Fibroblast of pulmonary artery (primary cell): ENCODE data around the gene FAH.

Experiments
- DNase-seq: peaks from one replicate; pipeline ENCODE4 v3.0.0-alpha.2; 2010; ENCODE audit warnings: low read depth
- H3K4me3 ChIP-seq: replicated peaks from 2 replicates; pipeline ENCODE4 v1.5.1; 2011; ENCODE audit warnings: low read depth, mild to moderate bottlenecking, control low read depth, low read length, moderate library complexity
- CTCF ChIP-seq: IDR thresholded peaks from 2 replicates; pipeline ENCODE4 v1.5.1; 2011; ENCODE audit warnings: mild to moderate bottlenecking, control low read depth, low read length, inconsistent platforms; ENCODE audit errors: missing control alignments

The FAH gene

GRCh38 chr15:80162059-80162554, 9.3 kb downstream of the FAH start:
- no peak for TF ChIP-seq CTCF
- peak; percentile 72 for DNase-seq
- no peak overlapping the region for H3K4me3 ChIP-seq

GRCh38 chr15:80163217-80163616, 10.4 kb downstream of the FAH start:
- no peak for DNase-seq

GRCh38 chr15:80163897-80164296, 11.1 kb downstream of the FAH start:
- DNase-seq = no peak
- TF ChIP-seq CTCF = no peak
- no peak overlapping the region for H3K4me3 ChIP-seq

More at GRCh38 chr15:80163217-80163616, 10.4 kb downstream of the FAH start:
- TF ChIP-seq CTCF = no peak
- H3K4me3 ChIP-seq = no peak overlapping the region

GRCh38 chr15:80167936-80168335, 15.1 kb downstream of the FAH start:
- no peak for TF ChIP-seq CTCF
- no peak overlapping the region for H3K4me3 ChIP-seq

GRCh38 chr15:80168421-80168820, 15.6 kb downstream of the FAH start:
- H3K4me3 ChIP-seq = no peak overlapping the region
- no peak for DNase-seq
- TF ChIP-seq CTCF = no peak

More at GRCh38 chr15:80167936-80168335, 15.1 kb downstream of the FAH start:
- DNase-seq = no peak

- no peak for TF ChIP-seq CTCF
- no peak overlapping the region for H3K4me3 ChIP-seq
- no peak for DNase-seq
These were observed 17.1 kb downstream of the FAH start for GRCh38 chr15:80169768-80170357.

- H3K4me3 ChIP-seq = no peak overlapping the region
- DNase-seq = no peak
- TF ChIP-seq CTCF = no peak
These were observed 17.8 kb downstream of the FAH start for GRCh38 chr15:80170596-80170995.
